Stomach (tissue), 9 donors: ENCODE data around the gene CYB5R3. TPM values are rescaled to one million over a fixed set of nuclear protein-coding genes. Genes with fewer than 3 reads are reported as not detected.

Source experiments
- DNase-seq, 2 donors: peaks; one replicate each; pipeline versions ENCODE4 v3.0.0 to v3.0.0-alpha.2; 2013 to 2019
- H3K27ac ChIP-seq, 5 donors: fragments of 200-600 bp in 4 of 5; sonication (generic) in 4 of 5; one replicate each; pipeline ENCODE4 v1.5.1; 2013 to 2019; ENCODE audit warnings: mild to moderate bottlenecking in 1 of 5, moderate library complexity in 1 of 5
- H3K27me3 ChIP-seq, 3 donors: fragments of 200-600 bp; sonication (generic); one replicate each; pipeline ENCODE4 v1.5.1; 2017 to 2019; ENCODE audit warnings: mixed run types in 1 of 3
- H3K36me3 ChIP-seq, 4 donors: fragments of 200-600 bp; sonication (generic); 1 replicate in 3 of 4; 2 replicates in 1 of 4; pipeline ENCODE4 v1.5.1; 2016 to 2019
- H3K4me1 ChIP-seq, 4 donors: fragments of 200-600 bp; sonication (generic); one replicate each; pipeline ENCODE4 v1.5.1; 2016 to 2019
- H3K4me3 ChIP-seq, 4 donors: fragments of 200-600 bp; sonication (generic) in 3 of 4; one replicate each; pipeline ENCODE4 v1.5.1; 2016 to 2019; ENCODE audit warnings: mild to moderate bottlenecking in 1 of 4
- H3K9me3 ChIP-seq, 4 donors: fragments of 200-600 bp; sonication (generic); one replicate each; pipeline ENCODE4 v1.5.1; 2016 to 2019
- CTCF ChIP-seq, 7 experiments: fragments of 450-650 bp in 4 of 7; fragments of 200-600 bp in 3 of 7; sonication (generic) in 3 of 7; IDR thresholded peaks; one replicate each; pipeline ENCODE4 v1.5.1; 2016 to 2019; ENCODE audit warnings: antibody characterized with exemption in 7 of 7, control low read depth in 2 of 7, mild to moderate bottlenecking in 1 of 7
- EP300 ChIP-seq: sonication (generic); formaldehyde crosslinking; IDR thresholded peaks from one replicate; pipeline ENCODE4 v1.6.1; 2017; ENCODE audit warnings: antibody characterized with exemption
- POLR2A ChIP-seq, 4 donors: fragments of 450-650 bp; IDR thresholded peaks; one replicate each; pipeline ENCODE4 v1.6.1; 2016; ENCODE audit warnings: antibody characterized with exemption in 4 of 4, control low read depth in 2 of 4, mild to moderate bottlenecking in 1 of 4, moderate library complexity in 1 of 4
- POLR2AphosphoS5 ChIP-seq, 3 donors: sonication (generic); formaldehyde crosslinking; IDR thresholded peaks; one replicate each; pipeline ENCODE4 v1.6.1; 2016; ENCODE audit warnings: antibody characterized with exemption in 3 of 3
- WGBS, 5 donors: extraction: QIAGEN DNeasy Blood & Tissue Kit in 3 of 5; methylation state at CpG; one replicate each; pipeline versions ENCODE4 v1.1.5 to v1.1.7; 2013 to 2018; 5-methylcytosine and 5-hydroxymethylcytosine counted together
- intact Hi-C: fragments of 100-400 bp; cut with DNase I; formaldehyde crosslinking; loops from one replicate; pipeline ENCODE4 v1.15.1; 2023; ENCODE audit warnings: low total_unique reads
- polyA plus RNA-seq, 3 donors: library from polyadenylated mRNA; stranded (reverse); fragments of 200-250 nt; gene quantifications; one replicate each; pipeline ENCODE4 v1.2.3, GENCODE V29; 2013
- total RNA-seq, 5 donors: library from RNA; depleted of rRNA; stranded (reverse); fragments of >200 nt; gene quantifications; one replicate each; pipeline versions ENCODE4 v1.1.0 to v1.2.3, GENCODE V29; 2014 to 2016
- donor health status: healthy with polysubstance abuse.
- donor health status: Bipolar disorder and iron deficiency.
- donor health status: healthy.

Gene CYB5R3
- total and polyA plus RNA-seq, 8 donors: 33.6 to 156 (median 82.1) TPM

DNA sequence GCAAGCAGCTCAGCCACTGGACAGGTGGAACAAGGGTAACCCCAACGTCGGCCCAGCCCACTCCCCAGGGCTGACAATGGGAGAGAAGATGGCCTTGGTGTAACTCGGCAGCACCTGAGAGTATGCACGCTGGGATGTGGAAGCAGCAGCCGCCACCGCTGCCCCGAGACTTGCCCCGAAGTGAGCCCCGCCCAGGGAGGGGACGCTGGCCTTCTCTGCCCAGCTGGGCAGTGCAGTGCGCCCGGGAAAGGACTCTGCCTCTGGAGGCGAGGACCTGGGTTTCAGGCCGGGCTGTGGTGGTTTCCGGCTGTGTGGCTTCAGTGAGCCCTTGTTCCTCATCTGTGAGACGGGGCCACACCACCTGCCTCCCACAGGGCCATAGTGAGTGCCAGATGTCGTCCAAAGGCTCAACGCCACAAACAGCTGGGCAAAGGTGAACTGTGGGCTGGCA is 25.9 kb downstream of the CYB5R3 start:
- DNase-seq: peak; percentile 52 to 78
- H3K36me3 ChIP-seq: peaks cover 43 to 86% (median 80%) of the 10 kb centered on the region in 4 donors
- H3K9me3 ChIP-seq: no peaks in the 10 kb centered on the region
- intact Hi-C loops: no loop called here
- no peaks in the 10 kb centered on the region for H3K27me3 ChIP-seq
- H3K4me3 ChIP-seq: no peak overlapping the region
- TF ChIP-seq POLR2A (IDR thresholded peaks at IDR 0.05) (no peak), EP300 (no peak), POLR2AphosphoS5 (IDR thresholded peaks at IDR 0.05) (peak in 1 of 3 donors; percentile 26)
- peaks cover 21 to 47% (median 41%) of the 10 kb centered on the region in 4 donors for H3K4me1 ChIP-seq
- H3K27ac ChIP-seq: peak overlapping the region; percentile 44 to 75 (median 66)
- 33 to 73% (median 47%) methylated on average over 3 to 18 of the region's 18 CpGs for WGBS, 5 donors

DNA sequence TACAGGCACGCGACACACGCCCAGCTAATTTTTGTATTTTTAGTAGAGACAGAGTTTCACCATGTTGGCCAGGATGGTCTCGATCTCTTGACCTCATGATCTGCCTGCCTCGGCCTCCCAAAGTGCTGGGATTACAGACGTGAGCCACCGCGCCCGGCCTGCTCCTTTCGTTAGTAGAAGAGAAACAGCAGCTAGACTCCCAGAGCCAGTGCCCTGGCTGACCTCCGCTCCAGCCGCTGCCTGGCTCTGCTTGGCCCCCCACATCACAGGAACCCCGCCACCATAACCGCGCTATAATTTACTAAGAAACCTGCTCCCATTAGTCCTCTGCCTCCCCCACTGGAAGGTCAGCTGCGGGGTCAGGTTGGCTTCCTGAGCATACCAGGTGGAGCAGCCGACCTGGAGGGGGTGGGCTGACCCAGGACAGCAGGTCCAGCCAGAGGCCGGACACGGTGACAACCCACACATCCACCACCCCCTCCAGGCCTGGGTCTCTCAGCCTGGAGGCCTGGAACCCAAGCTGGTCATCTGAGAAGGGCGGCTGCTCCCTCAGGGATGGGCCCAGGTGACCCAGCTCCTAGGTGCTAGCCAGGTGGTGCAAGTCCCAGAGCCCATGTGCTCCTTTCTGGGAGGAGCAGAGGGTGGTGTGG is 27.0 kb downstream of the CYB5R3 start:
- WGBS, 5 donors: 74 to 86% (median 83%) methylated on average over 13 to 20 of the region's 20 CpGs
- Histone ChIP-seq H3K9me3 (no peaks in the 10 kb centered on the region), H3K36me3 (peaks cover 31 to 74% (median 69%) of the 10 kb centered on the region in 4 donors), H3K4me1 (peaks cover 21 to 56% (median 47%) of the 10 kb centered on the region in 4 donors), H3K4me3 (no peak overlapping the region), H3K27ac (peak overlapping the region in 4 of 5 donors; percentile 2 to 75 (median 66)), H3K27me3 (no peaks in the 10 kb centered on the region)
- TF ChIP-seq POLR2A (IDR thresholded peaks at IDR 0.05) (no peak), EP300 (no peak), CTCF (IDR thresholded peaks at IDR 0.05) (no peak), POLR2AphosphoS5 (IDR thresholded peaks at IDR 0.05) (no peak)
- DNase-seq: no peak
- intact Hi-C loops: no loop called here

- H3K4me3 ChIP-seq: no peak overlapping the region
- H3K27ac ChIP-seq: peak overlapping the region; percentile 2 to 75 (median 58)
- peak; percentile 78 to 84 for DNase-seq
- H3K9me3 ChIP-seq: no peaks in the 10 kb centered on the region
- H3K4me1 ChIP-seq: peaks cover 23 to 62% (median 53%) of the 10 kb centered on the region in 4 donors
- intact Hi-C loops: no loop called here
- peak in 2 of 3 donors; percentile 22 to 65 for TF ChIP-seq POLR2AphosphoS5 (IDR thresholded peaks at IDR 0.05)
- TF ChIP-seq EP300: no peak
- peak in 5 of 7 experiments; percentile 84 to 93 (median 87) for TF ChIP-seq CTCF (IDR thresholded peaks at IDR 0.05)
- peaks cover 25 to 68% (median 62%) of the 10 kb centered on the region in 4 donors for H3K36me3 ChIP-seq
- 39 to 48% (median 43%) methylated on average over 11 of the region's 11 CpGs for WGBS, 5 donors
- no peaks in the 10 kb centered on the region for H3K27me3 ChIP-seq
Observed at GRCh38 chr22:42621505-42622002, 27.6 kb downstream of the CYB5R3 start.

- WGBS, 5 donors: 91 to 94% (median 93%) methylated on average over 3 to 4 of the region's 4 CpGs
- DNase-seq: no peak
- H3K4me1 ChIP-seq: peaks cover 31 to 75% (median 64%) of the 10 kb centered on the region in 4 donors
- H3K36me3 ChIP-seq: peaks cover 12 to 53% (median 48%) of the 10 kb centered on the region in 4 donors
- no peak overlapping the region for H3K4me3 ChIP-seq
- no peak for TF ChIP-seq POLR2AphosphoS5 (IDR thresholded peaks at IDR 0.05)
- no peak for TF ChIP-seq POLR2A (IDR thresholded peaks at IDR 0.05)
- no peak for TF ChIP-seq EP300
- no peak for TF ChIP-seq CTCF (IDR thresholded peaks at IDR 0.05)
- H3K27me3 ChIP-seq: no peaks in the 10 kb centered on the region
- H3K9me3 ChIP-seq: no peaks in the 10 kb centered on the region
- peak overlapping the region in 4 of 5 donors; percentile 35 to 75 (median 66) for H3K27ac ChIP-seq
- intact Hi-C loops: no loop called here
Observed at GRCh38 chr22:42620084-42620483, 29.1 kb downstream of the CYB5R3 start.
